Measurements from ENCODE around the gene AUTS2.
"Not testable (repeated sequence)": the region's sequence is repeated elsewhere in the genome, so short reads cannot be mapped to it uniquely, and the experiment has no call there.

- not testable (repeated sequence) for TF ChIP-seq CTCF (IDR thresholded peaks at IDR 0.05); TCF7L2 (IDR thresholded peaks at IDR 0.05; ENCODE audit: low read depth, low read length); POLR2AphosphoS5 (IDR thresholded peaks at IDR 0.05; ENCODE audit: low read depth, low read length); REST (IDR thresholded peaks at IDR 0.05; ENCODE audit: insufficient read depth in 1 of 2, low read depth in 2 of 2, low read length in 1 of 2)
Observed at GRCh38 chr7:70275570-70275969, 677.3 kb downstream of the AUTS2 start.

Data from Panc1 (cell line).